Testis (tissue), 2 donors: ENCODE measurements around the gene CD8B.

ENCODE experiments used
- CTCF ChIP-seq, 3 experiments: fragments of 450-650 bp in 2 of 3; fragments of 200-600 bp in 1 of 3; sonication (generic) in 1 of 3; IDR thresholded peaks; one replicate each; pipeline ENCODE4 v1.5.1; 2016 to 2019; ENCODE audit warnings: antibody characterized with exemption in 3 of 3, mild to moderate bottlenecking in 2 of 3, moderate library complexity in 1 of 3
- POLR2A ChIP-seq: fragments of 450-650 bp; IDR thresholded peaks from one replicate; pipeline ENCODE4 v1.6.1; 2017; ENCODE audit warnings: antibody characterized with exemption, mild to moderate bottlenecking, moderate library complexity

GRCh38 chr2:86783615-86784339 lies 77.9 kb downstream of the CD8B start:
- no peak for TF ChIP-seq POLR2A
- TF ChIP-seq CTCF (IDR thresholded peaks at IDR 0.05), result no peak
